IgD-negative memory B cell (primary cell): ENCODE data around the gene SRPK1. TPM values are rescaled to one million over a fixed set of nuclear protein-coding genes. Genes with fewer than 3 reads are reported as not detected.

Experiments used
- H3K27ac Mint-ChIP-seq, 3 donors: one replicate each; pipeline ENCODE4 v1.8.0; 2020 to 2022; ENCODE audit warnings: mild to moderate bottlenecking in 3 of 3, mixed read lengths in 3 of 3, moderate library complexity in 1 of 3
- H3K27me3 Mint-ChIP-seq: one replicate; pipeline ENCODE4 v1.8.0; 2021; ENCODE audit warnings: mixed read lengths
- H3K36me3 Mint-ChIP-seq: one replicate; pipeline ENCODE4 v1.8.0; 2020; ENCODE audit warnings: mild to moderate bottlenecking, mixed read lengths
- H3K4me1 Mint-ChIP-seq, 3 donors: one replicate each; pipeline ENCODE4 v1.8.0; 2020 to 2022; ENCODE audit warnings: mixed read lengths in 3 of 3, mild to moderate bottlenecking in 1 of 3
- H3K4me3 Mint-ChIP-seq, 4 donors: one replicate each; pipeline ENCODE4 v1.8.0; 2020 to 2022; ENCODE audit warnings: mild to moderate bottlenecking in 4 of 4, mixed read lengths in 4 of 4, moderate library complexity in 3 of 4
- H3K9me3 Mint-ChIP-seq, 3 donors: one replicate each; pipeline ENCODE4 v1.8.0; 2020 to 2021; ENCODE audit warnings: mixed read lengths in 3 of 3, mild to moderate bottlenecking in 1 of 3
- polyA plus RNA-seq: library from polyadenylated mRNA; unstranded; fragments of 300-500 nt; fragmentation: Illumina TruSeq; gene quantifications from one replicate; pipeline ENCODE4 v1.2.3, GENCODE V29; 2021

Gene SRPK1
- polyA plus RNA-seq, 1 donor from 2014 or later = 36.0 TPM

DNA sequence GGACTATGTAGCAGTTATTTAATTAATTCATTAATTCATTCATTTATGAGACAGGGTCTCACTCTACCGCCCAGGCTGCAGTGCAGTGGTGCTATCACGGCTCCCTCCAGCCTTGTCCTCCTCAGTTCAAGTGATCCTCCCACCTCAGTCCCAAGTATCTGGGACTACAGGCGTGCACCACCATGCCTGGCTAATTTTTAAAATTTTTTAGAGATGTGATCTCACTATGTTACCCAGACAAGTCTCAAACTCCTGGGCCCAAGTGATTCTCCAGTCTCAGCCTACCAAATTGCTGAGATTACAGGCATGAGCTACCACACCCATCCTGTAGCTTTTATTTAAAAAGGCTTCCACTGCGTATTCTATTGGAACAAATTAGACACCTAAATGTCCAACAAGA lies 23.4 kb downstream of the SRPK1 start:
- H3K4me3 Mint-ChIP-seq = no peak overlapping the region
- H3K27ac Mint-ChIP-seq = no peak overlapping the region

DNA sequence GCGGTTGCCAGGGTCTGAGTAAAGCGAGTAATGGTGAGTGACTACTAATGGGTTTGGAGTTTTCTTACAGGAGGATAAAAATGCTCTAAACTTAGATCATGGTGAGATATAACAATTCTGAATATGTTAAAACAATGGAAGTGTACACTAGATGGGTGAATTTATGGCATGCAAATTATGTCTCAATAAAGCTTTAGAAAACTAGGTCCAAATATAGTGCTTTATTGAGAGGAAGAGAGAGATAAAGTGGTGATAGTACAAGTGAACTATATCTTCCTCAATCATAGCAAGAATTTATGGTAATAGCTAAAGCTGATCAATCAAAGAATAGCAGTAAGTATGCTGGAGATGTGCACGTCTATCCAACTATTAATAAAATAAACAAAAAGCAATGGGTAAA lies 23.9 kb downstream of the SRPK1 start:
- Mint-ChIP-seq H3K27me3 (no peaks in the 10 kb centered on the region), H3K4me1 (peaks cover 8 to 20% (median 16%) of the 10 kb centered on the region in 3 donors), H3K4me3 (no peak overlapping the region), H3K27ac (no peak overlapping the region), H3K36me3 (peaks cover 14% of the 10 kb centered on the region), H3K9me3 (no peaks in the 10 kb centered on the region)

More for the DNA sequence above, 23.4 kb downstream of the SRPK1 start:
- Mint-ChIP-seq H3K27me3 (no peaks in the 10 kb centered on the region), H3K36me3 (peaks cover 14% of the 10 kb centered on the region), H3K9me3 (no peaks in the 10 kb centered on the region), H3K4me1 (peaks cover 9 to 20% (median 16%) of the 10 kb centered on the region in 3 donors)

DNA sequence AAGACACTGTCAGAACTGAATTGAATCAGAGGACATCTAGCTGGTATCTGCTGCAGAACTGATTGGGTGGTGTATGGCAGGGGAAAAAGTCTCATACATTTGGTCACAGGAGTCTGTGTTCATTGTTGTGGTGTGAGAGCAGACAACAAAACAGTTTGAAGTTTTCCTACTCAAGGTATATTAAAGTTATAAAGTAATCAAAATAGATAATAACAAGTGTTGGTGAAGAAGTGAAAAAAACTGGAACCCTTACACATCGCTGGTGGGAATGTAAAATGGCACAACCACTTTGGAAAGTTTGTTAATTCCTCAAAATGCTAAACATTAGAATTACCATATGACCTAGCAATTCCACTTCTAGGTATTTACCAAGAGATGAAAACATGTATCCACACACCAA lies 24.7 kb downstream of the SRPK1 start:
- Mint-ChIP-seq H3K27me3 (no peaks in the 10 kb centered on the region), H3K36me3 (peaks cover 14% of the 10 kb centered on the region), H3K4me1 (peaks cover 8 to 20% (median 16%) of the 10 kb centered on the region in 3 donors), H3K27ac (peak overlapping the region in 1 of 3 donors; percentile 8), H3K4me3 (no peak overlapping the region), H3K9me3 (no peaks in the 10 kb centered on the region)

DNA sequence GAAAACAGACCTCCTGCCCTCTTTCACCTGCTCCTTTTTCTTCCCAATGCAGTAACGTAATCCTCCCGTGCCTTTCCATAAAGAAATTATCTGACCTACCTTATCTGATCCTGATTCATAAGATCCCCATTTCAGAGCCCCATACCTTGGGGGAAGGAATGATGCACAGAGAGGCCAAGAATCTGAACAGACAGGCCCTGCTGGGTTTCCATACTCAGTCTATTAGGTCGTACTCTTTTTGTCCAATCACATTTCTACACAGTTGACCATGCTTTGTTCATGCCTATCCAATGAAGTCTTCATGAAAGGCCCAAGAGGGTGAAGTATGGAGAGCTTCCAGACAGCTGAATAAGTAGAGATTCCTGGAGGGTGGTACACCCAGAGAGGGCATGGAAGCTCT lies 25.3 kb downstream of the SRPK1 start:
- Mint-ChIP-seq H3K4me1 (peaks cover 8 to 20% (median 18%) of the 10 kb centered on the region in 3 donors), H3K4me3 (no peak overlapping the region), H3K27ac (no peak overlapping the region), H3K36me3 (peaks cover 12% of the 10 kb centered on the region), H3K9me3 (no peaks in the 10 kb centered on the region), H3K27me3 (no peaks in the 10 kb centered on the region)

DNA sequence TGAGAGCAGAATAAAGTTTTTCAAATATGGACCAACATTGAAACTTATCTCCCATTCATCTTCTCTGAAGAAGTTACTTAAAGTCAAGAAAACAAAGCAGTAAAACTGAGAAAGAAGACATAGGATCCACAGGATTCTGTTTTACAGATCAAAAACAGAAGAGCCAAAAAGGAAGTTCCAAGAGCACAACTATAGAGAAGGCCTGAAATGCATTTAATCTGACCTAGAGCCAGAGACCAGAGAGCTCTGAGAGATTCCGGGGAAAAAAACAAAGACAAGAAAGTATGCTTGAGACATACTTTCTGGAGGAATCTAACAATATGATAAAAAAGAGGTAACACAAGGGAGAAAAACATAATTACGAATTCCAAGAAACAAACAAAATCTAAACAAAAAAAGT lies 26.1 kb downstream of the SRPK1 start:
- Mint-ChIP-seq H3K9me3 (no peaks in the 10 kb centered on the region), H3K27me3 (no peaks in the 10 kb centered on the region)

DNA sequence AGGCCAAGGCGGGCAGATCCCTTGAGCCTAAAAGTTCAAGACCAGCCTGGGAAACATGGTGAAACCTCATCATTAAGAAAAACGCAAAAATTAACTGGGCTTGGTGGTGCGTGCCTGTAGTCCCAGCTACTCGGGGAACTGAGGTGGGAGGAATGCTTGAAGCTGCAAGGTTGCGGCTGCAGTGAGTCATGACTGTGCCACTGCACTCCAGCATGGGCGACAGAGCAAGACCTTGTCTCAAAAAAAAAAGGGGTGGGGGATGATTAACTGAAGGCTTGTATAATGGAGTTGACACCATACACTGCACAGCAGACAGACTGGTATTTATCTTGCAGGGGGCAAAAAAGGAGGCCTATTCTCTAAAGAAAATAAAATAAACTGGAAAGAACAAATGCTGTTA lies 27.7 kb downstream of the SRPK1 start:
- Mint-ChIP-seq H3K9me3 (no peaks in the 10 kb centered on the region), H3K27ac (no peak overlapping the region), H3K36me3 (peaks cover 8% of the 10 kb centered on the region), H3K4me1 (peaks cover 8 to 20% (median 18%) of the 10 kb centered on the region in 3 donors), H3K4me3 (no peak overlapping the region), H3K27me3 (no peaks in the 10 kb centered on the region)

More for the DNA sequence above, 26.1 kb downstream of the SRPK1 start:
- Mint-ChIP-seq H3K4me1 (peaks cover 8 to 20% (median 18%) of the 10 kb centered on the region in 3 donors), H3K36me3 (peaks cover 11% of the 10 kb centered on the region), H3K4me3 (no peak overlapping the region), H3K27ac (no peak overlapping the region)

DNA sequence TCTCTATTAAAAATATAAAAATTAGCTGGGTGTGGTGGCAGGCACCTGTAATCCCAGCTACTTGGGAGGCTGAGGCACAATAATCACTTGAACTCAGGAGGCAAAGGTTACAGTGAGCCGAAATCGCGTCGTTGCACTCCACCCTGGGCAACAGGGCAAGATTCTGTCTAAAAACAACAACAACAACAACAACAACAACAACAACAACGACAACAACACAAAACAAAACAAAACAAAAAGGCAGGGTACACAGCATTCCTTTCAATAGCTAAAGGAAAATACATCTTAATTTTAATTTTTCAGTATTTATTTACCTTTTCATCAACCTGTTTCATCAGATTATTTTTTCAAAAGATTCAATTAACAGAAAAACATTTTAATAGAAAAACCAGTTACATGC lies 28.4 kb downstream of the SRPK1 start:
- no peak overlapping the region for H3K27ac Mint-ChIP-seq
- H3K4me1 Mint-ChIP-seq = peaks cover 8 to 20% (median 18%) of the 10 kb centered on the region in 3 donors
- no peaks in the 10 kb centered on the region for H3K27me3 Mint-ChIP-seq
- no peak overlapping the region for H3K4me3 Mint-ChIP-seq
- peaks cover 10% of the 10 kb centered on the region for H3K36me3 Mint-ChIP-seq
- no peaks in the 10 kb centered on the region for H3K9me3 Mint-ChIP-seq

DNA sequence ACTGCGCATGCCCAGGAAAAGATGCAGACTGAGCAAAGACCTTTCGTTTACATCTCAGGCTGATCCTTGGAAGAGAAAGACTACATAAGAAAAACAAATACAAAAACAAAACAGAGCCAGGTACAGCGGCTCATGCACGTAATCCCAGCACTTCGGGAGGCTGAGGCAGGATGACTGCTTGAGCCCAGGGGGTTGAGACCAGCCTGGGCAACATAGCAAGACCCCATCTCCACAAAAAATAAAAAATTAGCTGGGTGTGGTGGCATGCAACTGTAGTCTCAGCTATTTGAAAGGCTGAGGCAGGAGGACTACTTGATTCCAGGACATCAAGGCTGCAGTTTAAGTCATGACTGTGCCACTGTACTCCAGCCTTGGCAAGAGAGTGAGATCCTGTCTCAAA lies 41.7 kb downstream of the SRPK1 start:
- H3K27ac Mint-ChIP-seq = no peak overlapping the region
- H3K27me3 Mint-ChIP-seq = no peaks in the 10 kb centered on the region
- no peak overlapping the region for H3K4me3 Mint-ChIP-seq
- peaks cover 33% of the 10 kb centered on the region for H3K36me3 Mint-ChIP-seq
- peaks cover 0 to 7% (median 2%) of the 10 kb centered on the region in 3 donors for H3K4me1 Mint-ChIP-seq
- H3K9me3 Mint-ChIP-seq = peaks cover 8 to 20% (median 10%) of the 10 kb centered on the region in 3 donors

DNA sequence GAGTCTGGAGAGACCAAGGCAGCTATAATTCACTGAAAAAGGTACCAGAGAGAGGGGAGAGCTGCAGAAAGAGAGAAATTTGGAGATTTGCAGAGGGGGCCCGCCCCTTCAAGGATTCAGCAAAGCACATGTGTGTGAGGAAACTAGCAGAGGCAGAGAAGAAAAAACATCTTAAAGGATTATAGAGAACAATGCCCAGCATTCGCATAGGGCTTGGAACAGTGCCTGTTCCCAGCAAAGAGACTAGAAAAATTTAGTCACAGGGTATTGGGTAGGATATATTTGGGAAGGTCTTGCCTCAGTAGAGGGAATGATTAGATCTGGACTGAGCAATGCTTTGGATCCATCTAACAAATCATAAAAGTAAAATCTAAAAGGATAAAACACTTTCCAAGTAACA lies 44.0 kb downstream of the SRPK1 start:
- peaks cover 7 to 18% (median 8%) of the 10 kb centered on the region in 3 donors for H3K9me3 Mint-ChIP-seq
- H3K27me3 Mint-ChIP-seq = no peaks in the 10 kb centered on the region
- H3K4me1 Mint-ChIP-seq = peaks cover 0 to 6% (median 2%) of the 10 kb centered on the region in 3 donors
- no peak overlapping the region for H3K4me3 Mint-ChIP-seq
- H3K27ac Mint-ChIP-seq = no peak overlapping the region
- peaks cover 27% of the 10 kb centered on the region for H3K36me3 Mint-ChIP-seq

DNA sequence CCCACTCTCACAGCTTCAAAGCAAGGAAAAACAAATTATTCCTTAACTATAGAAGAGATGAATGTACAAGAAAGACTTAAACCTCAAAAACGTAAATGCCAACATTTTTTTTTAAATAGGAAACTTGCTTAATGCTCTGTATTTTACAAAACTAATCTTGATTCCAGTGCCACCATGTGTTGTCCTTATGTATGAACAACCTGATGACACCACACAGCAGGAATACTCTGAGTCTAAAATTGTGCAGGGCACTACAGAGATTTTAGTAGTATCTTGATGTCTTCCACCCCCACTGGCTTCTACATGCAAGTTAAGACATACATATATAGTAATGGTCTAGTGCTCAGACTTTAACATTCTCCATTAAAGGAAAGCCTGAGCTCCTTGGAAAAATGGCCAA lies 46.2 kb downstream of the SRPK1 start:
- H3K4me1 Mint-ChIP-seq = peaks cover 0 to 3% (median 2%) of the 10 kb centered on the region in 3 donors
- no peak overlapping the region for H3K27ac Mint-ChIP-seq

DNA sequence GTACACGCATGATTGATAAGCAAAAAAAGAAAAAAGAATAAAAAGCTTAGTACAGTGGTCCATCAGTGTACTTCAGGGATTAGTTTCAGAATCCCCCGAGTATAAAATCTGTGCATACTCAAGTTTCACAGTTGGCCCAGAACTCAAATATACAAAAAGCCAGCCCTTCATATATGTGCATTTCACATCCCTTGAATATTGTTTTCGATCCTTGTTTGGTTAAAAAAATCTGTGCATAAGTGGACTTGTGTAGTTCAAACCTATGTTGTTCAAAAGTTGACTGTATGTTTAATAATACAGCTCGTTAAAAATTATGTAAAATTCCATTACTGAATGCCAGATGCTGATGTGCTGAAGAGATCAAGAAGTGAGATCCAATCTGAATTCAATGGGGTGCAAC lies 61.5 kb downstream of the SRPK1 start:
- H3K36me3 Mint-ChIP-seq = peaks cover 30% of the 10 kb centered on the region
- no peaks in the 10 kb centered on the region for H3K27me3 Mint-ChIP-seq
- H3K4me1 Mint-ChIP-seq = no peaks in the 10 kb centered on the region
- H3K4me3 Mint-ChIP-seq = no peak overlapping the region
- no peaks in the 10 kb centered on the region for H3K9me3 Mint-ChIP-seq
- no peak overlapping the region for H3K27ac Mint-ChIP-seq

More for the DNA sequence above, 46.2 kb downstream of the SRPK1 start:
- peaks cover 0 to 2% (median 0%) of the 10 kb centered on the region in 3 donors for H3K9me3 Mint-ChIP-seq
- no peak overlapping the region for H3K4me3 Mint-ChIP-seq
- H3K27me3 Mint-ChIP-seq = no peaks in the 10 kb centered on the region
- H3K36me3 Mint-ChIP-seq = peaks cover 16% of the 10 kb centered on the region

DNA sequence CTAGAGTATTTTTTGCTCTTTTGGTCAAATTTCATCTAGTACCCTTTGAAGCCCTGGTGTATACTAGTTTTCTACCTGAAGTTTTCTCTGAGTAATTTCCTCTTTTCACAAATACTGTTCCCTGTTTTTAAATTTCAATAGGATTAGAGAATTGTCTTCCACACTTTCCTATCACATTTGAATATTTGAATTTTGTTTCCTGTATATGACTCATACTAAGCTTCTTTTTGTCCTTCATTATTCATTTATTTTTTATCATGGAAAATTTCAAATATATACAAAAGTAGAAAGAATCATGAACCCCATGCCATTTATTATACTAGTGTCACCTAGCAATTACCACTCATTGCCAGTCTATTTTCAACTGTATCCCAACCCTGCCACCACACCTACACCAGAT lies 63.0 kb downstream of the SRPK1 start:
- Mint-ChIP-seq H3K27me3 (no peaks in the 10 kb centered on the region), H3K4me3 (no peak overlapping the region), H3K9me3 (no peaks in the 10 kb centered on the region), H3K36me3 (peaks cover 28% of the 10 kb centered on the region), H3K27ac (no peak overlapping the region), H3K4me1 (no peaks in the 10 kb centered on the region)

DNA sequence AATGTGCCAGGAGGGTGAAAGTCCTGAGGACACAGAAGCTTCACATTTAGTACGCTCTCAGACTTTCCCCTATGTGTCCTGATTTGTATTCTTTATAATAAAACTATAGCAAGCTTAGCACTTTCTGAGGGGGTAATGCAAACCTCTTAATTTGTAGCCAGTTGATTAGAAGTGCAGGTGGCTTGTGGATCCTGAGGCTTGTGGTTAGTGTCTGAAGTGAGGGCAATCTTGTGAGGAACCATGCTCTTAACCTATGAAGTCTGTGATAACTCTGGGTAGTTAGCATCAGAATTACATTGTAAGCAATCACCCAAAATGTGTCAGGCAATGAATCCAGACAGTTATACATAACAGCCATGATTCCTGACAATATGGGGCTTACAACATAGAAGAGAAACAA lies 64.6 kb downstream of the SRPK1 start:
- H3K27ac Mint-ChIP-seq = no peak overlapping the region
- H3K9me3 Mint-ChIP-seq = no peaks in the 10 kb centered on the region
- H3K4me3 Mint-ChIP-seq = no peak overlapping the region
- H3K36me3 Mint-ChIP-seq = peaks cover 30% of the 10 kb centered on the region
- no peaks in the 10 kb centered on the region for H3K27me3 Mint-ChIP-seq
- no peaks in the 10 kb centered on the region for H3K4me1 Mint-ChIP-seq

DNA sequence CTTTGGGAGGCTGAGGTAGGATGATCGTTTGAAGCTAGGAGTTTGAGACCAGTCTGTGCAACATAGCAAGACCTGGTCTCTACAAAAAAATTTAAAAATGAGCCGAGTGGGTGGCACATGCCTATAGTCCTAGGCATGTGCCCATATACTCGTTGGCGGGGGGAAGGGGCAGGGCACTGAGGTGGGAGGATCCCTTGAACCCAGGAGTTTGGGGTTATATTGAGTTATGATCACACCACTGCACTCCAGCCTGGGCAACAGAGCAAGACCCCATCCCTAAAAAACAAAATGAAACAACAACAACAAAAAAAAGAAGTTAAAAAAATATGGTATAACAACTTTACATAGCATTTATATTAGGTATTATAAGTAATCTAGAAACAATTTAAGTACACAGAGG lies 67.9 kb downstream of the SRPK1 start:
- Mint-ChIP-seq H3K9me3 (no peaks in the 10 kb centered on the region), H3K4me3 (no peak overlapping the region), H3K36me3 (peaks cover 25% of the 10 kb centered on the region), H3K27ac (no peak overlapping the region), H3K27me3 (no peaks in the 10 kb centered on the region), H3K4me1 (peaks cover 0 to 5% (median 0%) of the 10 kb centered on the region in 3 donors)

DNA sequence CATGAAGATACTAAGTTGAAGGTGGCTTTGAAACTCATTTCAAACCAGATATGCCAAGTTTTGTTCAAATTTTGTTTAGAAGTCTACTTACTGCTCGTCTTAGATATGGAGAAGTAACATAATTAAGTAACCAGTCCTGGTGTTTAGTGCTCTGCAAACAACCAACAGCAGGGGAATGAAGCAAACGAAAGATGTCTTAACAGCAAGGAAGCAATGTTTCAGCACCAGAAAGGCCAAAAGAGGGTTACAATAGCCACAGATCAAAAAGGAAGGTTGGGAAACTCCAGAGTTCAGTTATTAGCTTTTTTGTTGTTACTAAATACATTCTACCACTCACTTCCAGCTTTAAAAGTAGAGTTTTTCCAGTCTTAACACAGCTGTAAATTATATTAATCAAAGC lies 70.7 kb downstream of the SRPK1 start:
- Mint-ChIP-seq H3K27ac (peak overlapping the region in 1 of 3 donors; percentile 43), H3K4me1 (peaks cover 0 to 5% (median 0%) of the 10 kb centered on the region in 3 donors), H3K36me3 (peaks cover 20% of the 10 kb centered on the region), H3K9me3 (no peaks in the 10 kb centered on the region), H3K27me3 (no peaks in the 10 kb centered on the region), H3K4me3 (no peak overlapping the region)

DNA sequence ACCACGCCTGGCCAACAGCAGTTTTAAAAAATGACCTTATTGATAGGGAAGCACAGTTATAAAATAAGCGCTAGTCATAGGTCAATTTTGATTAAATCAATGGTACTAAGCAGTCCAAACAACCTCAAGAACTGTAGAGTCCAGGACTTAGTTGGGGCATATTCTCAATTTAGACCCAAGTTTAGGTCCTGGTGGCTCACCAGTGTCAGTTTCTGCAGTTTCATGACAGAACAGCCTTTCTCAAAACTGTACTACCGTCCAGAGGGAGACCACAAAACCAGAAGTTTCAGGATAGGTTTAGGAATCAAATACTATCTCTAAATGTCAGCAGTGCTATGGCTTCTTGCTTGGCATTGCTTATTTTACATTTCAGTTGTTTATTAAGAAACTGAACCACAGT lies 76.6 kb downstream of the SRPK1 start:
- H3K4me1 Mint-ChIP-seq = no peaks in the 10 kb centered on the region
- no peak overlapping the region for H3K4me3 Mint-ChIP-seq
- H3K36me3 Mint-ChIP-seq = peaks cover 10% of the 10 kb centered on the region
- H3K27me3 Mint-ChIP-seq = no peaks in the 10 kb centered on the region
- no peaks in the 10 kb centered on the region for H3K9me3 Mint-ChIP-seq
- no peak overlapping the region for H3K27ac Mint-ChIP-seq
